Ovary (tissue), 3 donors: ENCODE results near the gene SEZ6.

Experiments
- POLR2A ChIP-seq: fragments of 450-650 bp; IDR thresholded peaks from one replicate; pipeline ENCODE4 v1.6.1; 2017; ENCODE audit warnings: antibody characterized with exemption, mild to moderate bottlenecking, moderate library complexity
- TF ChIP-seq, protein P1 (sequence below), 3 donors: fragments of 450-650 bp in 2 of 3; fragments of 200-600 bp in 1 of 3; IDR thresholded peaks; one replicate each; pipeline versions ENCODE4 v1.5.1 to v1.8.0; 2016 to 2022; ENCODE audit warnings: antibody characterized with exemption in 3 of 3, mild to moderate bottlenecking in 1 of 3
- donor health status: DM: no; HTN: no; CAD: no.

DNA sequence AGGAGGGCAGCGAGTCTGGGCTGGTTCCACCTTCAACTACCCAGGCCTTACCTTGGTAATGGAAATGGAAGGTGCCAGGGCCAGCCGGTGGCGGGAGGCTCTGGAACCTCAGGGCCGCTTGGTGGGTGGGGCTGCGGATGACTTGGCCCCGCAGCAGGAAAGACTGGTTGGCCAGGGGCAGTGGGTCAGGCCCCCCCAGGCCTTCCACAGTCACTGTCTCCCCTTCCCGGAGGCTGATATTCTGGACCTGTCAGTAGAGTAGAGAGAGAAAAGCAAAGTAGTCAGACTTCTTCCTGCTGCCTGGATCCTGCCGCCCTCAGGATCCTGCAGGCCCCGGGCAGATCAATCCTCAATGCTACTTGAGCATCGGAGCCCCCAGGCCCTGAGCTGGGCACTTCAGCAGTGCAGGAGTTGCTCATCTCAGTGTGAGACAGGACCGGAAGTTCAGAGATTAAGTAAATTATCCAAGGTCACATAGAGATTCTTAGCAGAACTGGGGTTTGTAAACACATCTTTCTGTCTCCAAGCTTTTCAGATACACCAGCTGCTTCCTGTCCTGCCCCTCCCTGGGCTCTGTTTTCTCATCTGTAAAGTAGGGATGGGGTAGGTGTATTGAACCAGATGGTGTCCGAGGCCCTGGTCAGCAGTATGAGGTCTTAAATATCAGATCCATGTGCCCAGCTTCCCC is 36.0 kb downstream of the SEZ6 start:
- TF ChIP-seq, protein P1, sequence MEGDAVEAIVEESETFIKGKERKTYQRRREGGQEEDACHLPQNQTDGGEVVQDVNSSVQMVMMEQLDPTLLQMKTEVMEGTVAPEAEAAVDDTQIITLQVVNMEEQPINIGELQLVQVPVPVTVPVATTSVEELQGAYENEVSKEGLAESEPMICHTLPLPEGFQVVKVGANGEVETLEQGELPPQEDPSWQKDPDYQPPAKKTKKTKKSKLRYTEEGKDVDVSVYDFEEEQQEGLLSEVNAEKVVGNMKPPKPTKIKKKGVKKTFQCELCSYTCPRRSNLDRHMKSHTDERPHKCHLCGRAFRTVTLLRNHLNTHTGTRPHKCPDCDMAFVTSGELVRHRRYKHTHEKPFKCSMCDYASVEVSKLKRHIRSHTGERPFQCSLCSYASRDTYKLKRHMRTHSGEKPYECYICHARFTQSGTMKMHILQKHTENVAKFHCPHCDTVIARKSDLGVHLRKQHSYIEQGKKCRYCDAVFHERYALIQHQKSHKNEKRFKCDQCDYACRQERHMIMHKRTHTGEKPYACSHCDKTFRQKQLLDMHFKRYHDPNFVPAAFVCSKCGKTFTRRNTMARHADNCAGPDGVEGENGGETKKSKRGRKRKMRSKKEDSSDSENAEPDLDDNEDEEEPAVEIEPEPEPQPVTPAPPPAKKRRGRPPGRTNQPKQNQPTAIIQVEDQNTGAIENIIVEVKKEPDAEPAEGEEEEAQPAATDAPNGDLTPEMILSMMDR (IDR thresholded peaks at IDR 0.05) = no peak
- TF ChIP-seq POLR2A = no peak
